BJ (cell line): ENCODE measurements around the gene CLEC16A. TPM values are rescaled to one million over a fixed set of nuclear protein-coding genes. Genes with fewer than 3 reads are reported as not detected.

Source experiments
- CTCF ChIA-PET: fragments of 350-600 bp; formaldehyde crosslinking; extraction: SDS; loops from one replicate; lab custom pipeline; 2021; ENCODE audit warnings: antibody characterized with exemption, inconsistent platforms; lab: Yijun Ruan, JAX
- POLR2A ChIA-PET: fragments of 300-600 bp; sonication (Branson Sonifier 250); formaldehyde crosslinking; extraction: SDS; loops from one replicate; lab custom pipeline; 2021; ENCODE audit warnings: antibody characterized with exemption; lab: Charles Lee
- DNase-seq: peaks from one replicate; pipeline ENCODE4 v3.0.0-alpha.2; 2011; ENCODE audit warnings: low read depth
- H3K27me3 ChIP-seq: 2 replicates; pipeline ENCODE4 v1.6.0; 2011; ENCODE audit warnings: low read length; ENCODE audit not compliant: control insufficient read depth, insufficient read depth
- H3K36me3 ChIP-seq: 2 replicates; pipeline ENCODE4 v1.5.1; 2011; ENCODE audit warnings: low read length; ENCODE audit not compliant: control insufficient read depth, insufficient read depth
- H3K4me3 ChIP-seq: 2 replicates; pipeline ENCODE4 v1.5.1; 2011; ENCODE audit warnings: low read depth, mild to moderate bottlenecking, control low read depth, low read length
- CTCF ChIP-seq: IDR thresholded peaks from 2 replicates; pipeline ENCODE4 v1.5.1; 2011; ENCODE audit warnings: low read depth, mild to moderate bottlenecking, control low read depth, inconsistent platforms, low read length, moderate library complexity; ENCODE audit not compliant: insufficient read depth
- polyA plus RNA-seq: library from polyadenylated mRNA; depleted of rRNA; stranded (reverse); fragments of >200 nt; gene quantifications from 2 replicates; pipeline ENCODE4 v1.2.3, GENCODE V29; 2011

The CLEC16A gene
- polyA plus RNA-seq, 1 experiment, result 8.7 TPM

- no peaks in the 10 kb centered on the region; the same call in 1 of the 2 replicates for H3K36me3 ChIP-seq
- no peaks in the 10 kb centered on the region for H3K27me3 ChIP-seq
- no peak for TF ChIP-seq CTCF
- ChIA-PET CTCF (interaction anchor here (1.6 kb wide), 1 partner anchor 9 kb away, joined by 4 read pairs; no protein-coding TSS in a partner anchor), POLR2A (no interaction called here)
- DNase-seq, result no peak
- no peak overlapping the region for H3K4me3 ChIP-seq
These were observed 196.1 kb downstream of the CLEC16A start for GRCh38 chr16:11140466-11140865.

GRCh38 chr16:11140867-11141266, 196.5 kb downstream of the CLEC16A start:
- Histone ChIP-seq H3K27me3 (no peaks in the 10 kb centered on the region), H3K36me3 (no peaks in the 10 kb centered on the region; the same call in 1 of the 2 replicates), H3K4me3 (no peak overlapping the region)
- TF ChIP-seq CTCF, result no peak
- POLR2A ChIA-PET, result no interaction called here
- CTCF ChIA-PET, result interaction anchor here (1.6 kb wide), 1 partner anchor 9 kb away, joined by 4 read pairs; no protein-coding TSS in a partner anchor
- DNase-seq, result no peak

GRCh38 chr16:11141409-11142260, 197.3 kb downstream of the CLEC16A start:
- POLR2A ChIA-PET, result no interaction called here
- DNase-seq, result no peak
- TF ChIP-seq CTCF, result no peak
- H3K4me3 ChIP-seq, result no peak overlapping the region
- H3K36me3 ChIP-seq, result no peaks in the 10 kb centered on the region; the same call in 1 of the 2 replicates
- H3K27me3 ChIP-seq, result no peaks in the 10 kb centered on the region
- CTCF ChIA-PET, result no interaction called here

DNA sequence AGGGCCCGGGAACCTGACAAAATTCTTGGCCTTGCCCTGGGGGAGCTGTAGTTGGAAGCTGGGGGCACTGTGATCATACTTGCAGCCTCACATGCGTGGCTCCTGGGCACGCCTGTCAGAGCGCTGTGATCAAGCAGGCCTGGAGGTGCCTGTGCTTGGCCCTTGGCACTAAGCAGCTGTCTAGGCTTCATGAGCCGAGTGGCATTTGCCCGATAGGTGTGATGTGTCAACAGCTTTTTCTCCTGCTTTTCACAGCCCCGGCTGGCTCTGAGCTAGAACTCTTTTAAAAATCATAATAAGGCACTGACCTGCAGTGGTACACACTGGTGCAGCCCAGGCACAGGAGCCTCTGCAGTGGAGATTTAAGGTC, 197.9 kb downstream of the CLEC16A start:
- no peak for TF ChIP-seq CTCF
- ChIA-PET POLR2A (no interaction called here), CTCF (no interaction called here)
- no peaks in the 10 kb centered on the region for H3K27me3 ChIP-seq
- H3K4me3 ChIP-seq, result no peak overlapping the region
- no peaks in the 10 kb centered on the region; the same call in 1 of the 2 replicates for H3K36me3 ChIP-seq
- no peak for DNase-seq

DNA sequence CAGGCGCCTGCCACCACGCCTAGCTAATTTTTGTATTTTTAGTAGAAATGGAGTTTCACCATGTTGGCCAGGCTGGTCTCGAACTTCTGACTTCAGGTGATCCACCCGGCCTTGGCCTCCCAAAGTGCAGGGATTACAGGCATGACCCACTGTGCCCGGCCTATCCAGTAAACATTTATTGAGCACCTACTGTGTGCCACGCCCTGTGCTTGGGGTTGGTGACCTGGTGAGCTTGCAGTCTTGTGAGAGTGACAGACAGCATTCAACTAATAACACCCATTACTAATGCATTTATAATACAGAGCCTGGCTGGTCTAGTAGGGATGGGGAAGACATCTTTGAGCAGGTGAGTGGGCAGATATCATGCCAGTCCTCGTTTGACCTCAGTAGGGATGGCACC, 198.6 kb downstream of the CLEC16A start:
- Histone ChIP-seq H3K36me3 (no peaks in the 10 kb centered on the region; the same call in 1 of the 2 replicates), H3K27me3 (no peaks in the 10 kb centered on the region), H3K4me3 (no peak overlapping the region)
- no peak for TF ChIP-seq CTCF
- ChIA-PET POLR2A (no interaction called here), CTCF (interaction anchor here (1.2 to 1.4 kb wide), 2 partner anchors 9 to 19 kb away, joined by 3 to 5 read pairs; no protein-coding TSS in a partner anchor)
- DNase-seq, result no peak
